T-helper 17 cell (primary cell): ENCODE results near the gene SWI5. TPM values are rescaled to one million over a fixed set of nuclear protein-coding genes. Genes with fewer than 3 reads are reported as not detected.
A peak's percentile ranks its signal among the peaks of the same experiment; 100 is the strongest.
"Not testable (repeated sequence)": the region's sequence is repeated elsewhere in the genome, so short reads cannot be mapped to it uniquely, and the experiment has no call there.

Source experiments
- ATAC-seq: fragments of 150-1000 bp; cut with Tn5 transposase; 2 replicates; pipeline ENCODE4 v1.10.0; 2021; ENCODE audit warnings: mild to moderate bottlenecking, moderate library complexity
- DNase-seq, 3 donors: peaks; one replicate each; pipeline versions ENCODE4 v3.0.0 to v3.0.0-alpha.2; 2020 to 2021
- H3K9me3 ChIP-seq: one replicate; pipeline ENCODE4 v1.7.0; 2013; ENCODE audit warnings: low read length, mild to moderate bottlenecking; ENCODE audit not compliant: control insufficient read depth, poor library complexity, severe bottlenecking
- H3K27ac Mint-ChIP-seq: one replicate; pipeline ENCODE4 v1.8.0; 2022; ENCODE audit warnings: mild to moderate bottlenecking, moderate library complexity, mixed read lengths
- H3K27me3 Mint-ChIP-seq: one replicate; pipeline ENCODE4 v1.8.0; 2022; ENCODE audit warnings: mixed read lengths
- H3K36me3 Mint-ChIP-seq: one replicate; pipeline ENCODE4 v1.8.0; 2022; ENCODE audit warnings: low read depth, mixed read lengths
- H3K4me1 Mint-ChIP-seq: one replicate; pipeline ENCODE4 v1.8.0; 2022; ENCODE audit warnings: mild to moderate bottlenecking, mixed read lengths
- H3K4me3 Mint-ChIP-seq: one replicate; pipeline ENCODE4 v1.8.0; 2022; ENCODE audit warnings: mild to moderate bottlenecking, moderate library complexity, mixed read lengths
- total RNA-seq, 4 donors: library from RNA in 2 of 4; stranded (reverse) in 2 of 4; gene quantifications; one replicate each; pipeline ENCODE4 v1.2.3 and lab custom pipeline; 2022 to 2026

The SWI5 gene
- total RNA-seq, 2 donors from 2014 or later, result 6.1 to 10.3 TPM

DNA sequence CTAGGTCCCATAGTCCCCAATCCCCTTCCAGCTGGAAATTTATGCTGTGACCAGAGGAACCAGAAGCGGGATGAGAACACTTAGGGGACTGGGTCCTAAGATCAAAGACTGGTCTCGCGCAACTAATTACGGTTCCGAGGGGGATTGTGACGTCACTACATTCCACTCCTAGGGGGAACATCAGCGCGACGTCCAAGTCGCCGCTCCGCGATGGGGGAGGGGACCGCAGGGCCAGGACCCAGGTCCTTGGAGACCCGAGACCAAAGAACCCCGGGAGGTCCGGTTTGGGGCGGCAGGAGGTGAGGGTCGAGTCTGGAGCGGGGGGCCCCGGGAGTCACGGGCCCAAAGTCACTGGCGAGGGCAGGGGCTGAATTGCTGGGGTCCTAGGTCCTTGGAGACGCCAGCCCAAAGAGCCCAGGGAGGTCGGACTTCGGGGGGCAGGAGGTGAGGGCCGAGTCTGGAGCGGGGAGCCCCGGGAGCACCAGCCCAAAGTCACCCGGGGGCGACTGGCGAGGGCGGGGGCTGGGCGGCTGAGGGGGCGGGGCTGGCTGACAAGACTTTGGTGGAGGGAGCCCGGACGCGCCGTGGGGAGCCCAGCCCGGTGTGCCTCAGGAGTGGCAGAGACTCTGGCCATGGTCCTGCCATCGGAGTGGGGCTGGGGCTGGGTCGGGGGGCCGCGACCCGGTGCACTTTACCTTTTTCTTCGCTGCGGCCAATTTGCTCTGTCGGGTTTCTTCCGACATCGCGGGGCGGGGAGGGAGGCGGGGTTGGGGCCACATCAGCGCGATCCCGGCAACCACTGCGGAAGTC lies 673 bp upstream of the SWI5 start, which contains the start of gene GOLGA2:
Gene GOLGA2, minus strand, starts transcription at position 810 of the 810 bp plus-strand sequence. Its CDS starts 31 bp downstream, at position 779.
- Mint-ChIP-seq H3K27me3 (no peaks in the 10 kb centered on the region), H3K4me3 (peak within 1 kb of the TSS; percentile 95), H3K27ac (peak within 1 kb of the TSS; percentile 99), H3K4me1 (peaks cover 28% of the 10 kb centered on the region), H3K36me3 (peaks cover 4% of the 10 kb centered on the region)
- ATAC-seq (peak; percentile 63), DNase-seq (peak in 1 of 3 donors; percentile 13)
- no peaks in the 10 kb centered on the region for H3K9me3 ChIP-seq

GRCh38 chr9:128276574-128277270 lies 646 bp downstream of the SWI5 start:
- no peaks in the 10 kb centered on the region for H3K9me3 ChIP-seq
- H3K4me3 Mint-ChIP-seq, result peak overlapping the region; percentile 95
- H3K36me3 Mint-ChIP-seq, result peaks cover 4% of the 10 kb centered on the region
- H3K27me3 Mint-ChIP-seq, result no peaks in the 10 kb centered on the region
- ATAC-seq (no peak), DNase-seq (no peak)
- peaks cover 26% of the 10 kb centered on the region for H3K4me1 Mint-ChIP-seq
- H3K27ac Mint-ChIP-seq, result peak overlapping the region; percentile 99

DNA sequence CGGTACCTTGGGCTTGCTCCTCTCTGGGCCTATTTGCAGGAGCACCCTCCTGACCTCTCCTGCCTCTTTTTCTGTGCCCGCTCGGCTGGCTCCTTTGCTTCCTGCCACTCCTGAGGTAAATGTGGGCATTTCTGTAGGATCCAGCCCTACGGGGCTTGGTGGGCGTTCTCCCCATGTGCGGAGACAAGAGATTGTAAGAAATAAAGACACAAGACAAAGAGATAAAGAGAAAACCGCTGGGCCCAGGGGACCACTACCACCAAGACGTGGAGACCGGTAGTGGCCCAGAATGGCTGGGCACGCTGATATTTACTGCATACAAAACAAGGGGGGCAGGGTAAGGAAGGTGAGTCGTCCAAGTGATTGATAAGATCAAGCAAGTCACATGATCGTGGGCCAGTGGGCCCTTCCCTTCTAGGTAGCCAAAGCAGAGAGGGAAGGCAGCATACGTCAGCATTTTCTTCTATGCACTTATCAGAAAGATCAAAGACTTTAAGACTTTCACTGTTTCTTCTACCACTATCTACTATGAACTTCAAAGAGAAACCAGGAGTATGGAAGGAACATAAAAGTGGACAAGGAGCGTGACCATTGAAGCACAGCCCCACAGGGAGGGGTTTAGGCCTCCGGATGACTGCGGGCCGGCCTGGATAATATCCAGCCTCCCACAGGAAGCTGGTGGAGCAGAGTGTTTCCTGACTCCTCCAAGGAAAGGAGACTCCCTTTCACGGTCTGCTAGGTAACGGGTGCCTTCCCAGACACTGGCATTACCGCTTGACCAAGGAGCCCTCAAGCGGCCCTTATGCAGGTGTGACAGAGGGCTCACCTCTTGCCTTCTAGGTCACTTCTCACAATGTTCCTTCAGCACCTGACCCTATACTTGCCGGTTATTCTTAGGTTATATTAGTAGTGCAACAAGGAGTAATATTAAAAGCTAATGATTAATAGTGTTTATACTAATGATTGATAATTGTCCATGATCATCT lies 3.3 kb downstream of the SWI5 start:
- Mint-ChIP-seq H3K4me1 (peaks cover 20% of the 10 kb centered on the region), H3K27ac (peak overlapping the region; percentile 19)
- not testable (repeated sequence) for ATAC-seq, H3K27me3 Mint-ChIP-seq, DNase-seq, H3K36me3 Mint-ChIP-seq, H3K4me3 Mint-ChIP-seq, H3K9me3 ChIP-seq

GRCh38 chr9:128280084-128280622 lies 4.1 kb downstream of the SWI5 start:
- no peak for ATAC-seq

GRCh38 chr9:128282500-128282899 lies 6.4 kb downstream of the SWI5 start:
- Mint-ChIP-seq H3K27me3 (no peaks in the 10 kb centered on the region), H3K36me3 (no peaks in the 10 kb centered on the region), H3K4me1 (peaks cover 6% of the 10 kb centered on the region), H3K27ac (no peak overlapping the region), H3K4me3 (no peak overlapping the region)
- DNase-seq, result no peak
- ATAC-seq, result no peak
- H3K9me3 ChIP-seq, result no peaks in the 10 kb centered on the region

More at GRCh38 chr9:128280084-128280622, 4.1 kb downstream of the SWI5 start:
- H3K27me3 Mint-ChIP-seq, result no peaks in the 10 kb centered on the region
- peaks cover 18% of the 10 kb centered on the region for H3K4me1 Mint-ChIP-seq
- no peak overlapping the region for H3K4me3 Mint-ChIP-seq
- no peak for DNase-seq
- H3K9me3 ChIP-seq, result no peaks in the 10 kb centered on the region
- H3K36me3 Mint-ChIP-seq, result peaks cover 2% of the 10 kb centered on the region
- H3K27ac Mint-ChIP-seq, result no peak overlapping the region

GRCh38 chr9:128285033-128285784 lies 9.1 kb downstream of the SWI5 start:
- no peaks in the 10 kb centered on the region for H3K27me3 Mint-ChIP-seq
- no peaks in the 10 kb centered on the region for H3K9me3 ChIP-seq

DNA sequence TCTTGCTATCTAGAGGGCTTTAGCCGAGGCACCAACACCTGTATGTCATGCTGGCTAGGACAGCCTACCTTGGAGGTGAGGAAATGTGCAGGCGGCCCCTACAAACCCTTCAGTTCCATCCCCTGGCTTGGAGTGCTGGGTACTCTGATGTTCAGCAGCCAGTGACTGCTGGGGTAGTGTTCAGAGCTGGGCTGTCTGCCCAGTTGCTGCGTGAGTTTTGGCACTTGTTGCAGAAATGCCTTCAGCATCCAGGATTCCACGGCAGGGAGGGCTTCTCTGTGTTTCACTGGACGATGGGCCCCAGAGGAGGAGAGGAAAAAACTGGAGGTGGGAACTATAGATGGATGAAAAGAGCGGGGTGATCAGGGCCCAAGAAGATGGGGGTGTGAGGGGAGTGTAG lies 10.4 kb downstream of the SWI5 start:
- Mint-ChIP-seq H3K27ac (no peak overlapping the region), H3K4me1 (no peaks in the 10 kb centered on the region), H3K27me3 (no peaks in the 10 kb centered on the region), H3K36me3 (peaks cover 3% of the 10 kb centered on the region), H3K4me3 (no peak overlapping the region)
- no peak for DNase-seq
- no peaks in the 10 kb centered on the region for H3K9me3 ChIP-seq
- no peak for ATAC-seq

More at GRCh38 chr9:128285033-128285784, 9.1 kb downstream of the SWI5 start:
- ATAC-seq, result no peak
- H3K4me1 Mint-ChIP-seq, result peaks cover under 1% of the 10 kb centered on the region
- no peak overlapping the region for H3K4me3 Mint-ChIP-seq
- H3K27ac Mint-ChIP-seq, result no peak overlapping the region
- peaks cover 3% of the 10 kb centered on the region for H3K36me3 Mint-ChIP-seq
- DNase-seq, result no peak

- H3K27ac Mint-ChIP-seq, result no peak overlapping the region
- no peak for ATAC-seq
Measured at GRCh38 chr9:128288273-128289004, 12.4 kb downstream of the SWI5 start.

GRCh38 chr9:128292009-128292408 lies 15.9 kb downstream of the SWI5 start:
- no peaks in the 10 kb centered on the region for H3K9me3 ChIP-seq
- no peak for ATAC-seq
- DNase-seq, result no peak
- Mint-ChIP-seq H3K4me3 (no peak overlapping the region), H3K27me3 (no peaks in the 10 kb centered on the region), H3K4me1 (peaks cover 3% of the 10 kb centered on the region), H3K27ac (no peak overlapping the region), H3K36me3 (peaks cover 3% of the 10 kb centered on the region)

More at GRCh38 chr9:128288273-128289004, 12.4 kb downstream of the SWI5 start:
- Mint-ChIP-seq H3K4me1 (no peaks in the 10 kb centered on the region), H3K27me3 (no peaks in the 10 kb centered on the region), H3K36me3 (peaks cover 3% of the 10 kb centered on the region), H3K4me3 (no peak overlapping the region)
- no peak for DNase-seq
- no peaks in the 10 kb centered on the region for H3K9me3 ChIP-seq

DNA sequence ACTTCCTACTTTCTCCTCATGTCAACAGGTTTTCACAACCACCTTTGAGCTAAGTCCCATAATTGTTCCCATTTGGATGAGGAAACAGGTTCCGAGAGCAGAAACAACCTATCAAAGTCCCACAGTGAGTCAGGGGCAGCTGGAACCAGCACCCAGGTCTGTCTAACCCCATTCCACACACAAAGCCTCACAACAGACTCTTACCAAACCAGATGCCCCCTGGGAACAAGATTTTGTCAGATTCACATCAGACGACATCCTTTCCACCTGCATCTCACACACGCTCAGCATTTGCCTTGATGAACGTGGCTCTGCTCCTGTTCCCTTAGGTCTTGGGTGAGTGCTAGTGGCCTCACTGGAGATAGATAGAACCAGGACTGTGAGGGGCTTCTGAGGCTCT lies 17.0 kb downstream of the SWI5 start:
- H3K36me3 Mint-ChIP-seq, result no peaks in the 10 kb centered on the region
- no peaks in the 10 kb centered on the region for H3K9me3 ChIP-seq
- DNase-seq, result no peak
- no peak for ATAC-seq
- H3K27me3 Mint-ChIP-seq, result no peaks in the 10 kb centered on the region
- H3K27ac Mint-ChIP-seq, result no peak overlapping the region
- peaks cover 3% of the 10 kb centered on the region for H3K4me1 Mint-ChIP-seq
- no peak overlapping the region for H3K4me3 Mint-ChIP-seq

- ATAC-seq (no peak), DNase-seq (no peak)
- Mint-ChIP-seq H3K36me3 (no peaks in the 10 kb centered on the region), H3K4me3 (no peak overlapping the region), H3K27ac (no peak overlapping the region), H3K4me1 (peaks cover 3% of the 10 kb centered on the region), H3K27me3 (no peaks in the 10 kb centered on the region)
- no peaks in the 10 kb centered on the region for H3K9me3 ChIP-seq
Measured at GRCh38 chr9:128294142-128294541, 18.1 kb downstream of the SWI5 start.
